GM18502 (cell line): ENCODE results near the gene PRTFDC1.
A peak's percentile ranks its signal among the peaks of the same experiment; 100 is the strongest.

ENCODE experiments used
- ATAC-seq: cut with Tn5 transposase; IDR thresholded peaks from one replicate; pipeline ENCODE4 v1.9.1; 2021; ENCODE audit warnings: mild to moderate bottlenecking; ENCODE audit not compliant: unreplicated experiment, poor library complexity

PRTFDC1 gene

DNA sequence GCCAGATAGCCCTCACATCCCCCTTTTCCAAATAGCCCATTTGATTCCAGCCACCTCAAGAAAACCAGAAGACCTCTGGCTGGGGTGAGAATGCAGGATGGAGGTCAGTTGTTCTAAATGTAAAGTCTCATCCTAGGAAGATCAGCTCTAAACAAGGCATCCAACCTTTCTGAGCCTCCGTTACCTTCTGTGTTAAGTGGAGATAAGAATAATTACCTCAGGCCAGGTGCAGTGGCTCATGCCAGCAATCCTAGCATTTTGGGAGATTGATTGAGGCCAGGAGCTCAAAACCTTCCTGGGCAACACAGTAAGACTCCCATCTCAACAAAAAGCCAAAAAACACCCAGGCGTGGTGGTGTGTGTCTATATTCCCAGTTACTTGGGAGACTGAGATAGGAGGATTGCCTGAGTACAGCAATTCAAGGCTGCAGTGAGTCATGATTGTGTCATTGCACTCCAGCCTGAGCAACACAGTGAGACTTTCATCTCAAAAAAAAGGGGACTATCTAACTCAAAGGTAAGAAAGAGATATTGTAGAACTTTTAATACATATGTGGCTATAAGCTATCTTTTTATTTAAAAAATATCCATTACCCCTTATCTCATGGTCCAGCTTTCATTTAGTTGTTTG lies 43.5 kb downstream of the PRTFDC1 start:
- ATAC-seq: no peak

DNA sequence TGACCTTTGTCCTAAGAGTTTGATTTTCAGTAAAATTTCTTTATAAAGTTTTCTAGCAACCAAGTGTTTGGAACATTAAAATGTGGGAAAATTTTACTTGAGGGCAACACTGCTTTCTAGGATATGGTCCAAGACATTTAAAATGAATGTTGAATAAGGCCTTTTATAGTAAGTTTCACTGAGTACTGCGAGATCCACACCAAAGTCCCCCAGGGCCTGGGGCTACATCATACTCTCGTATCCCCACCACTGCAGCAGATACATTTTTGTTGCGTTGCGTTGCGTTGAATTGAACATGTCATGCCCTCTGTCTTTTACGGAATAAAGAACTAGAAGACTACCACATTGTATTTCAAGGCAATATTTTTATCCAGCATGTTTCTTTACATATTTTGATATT lies 44.5 kb downstream of the PRTFDC1 start:
- no peak for ATAC-seq

DNA sequence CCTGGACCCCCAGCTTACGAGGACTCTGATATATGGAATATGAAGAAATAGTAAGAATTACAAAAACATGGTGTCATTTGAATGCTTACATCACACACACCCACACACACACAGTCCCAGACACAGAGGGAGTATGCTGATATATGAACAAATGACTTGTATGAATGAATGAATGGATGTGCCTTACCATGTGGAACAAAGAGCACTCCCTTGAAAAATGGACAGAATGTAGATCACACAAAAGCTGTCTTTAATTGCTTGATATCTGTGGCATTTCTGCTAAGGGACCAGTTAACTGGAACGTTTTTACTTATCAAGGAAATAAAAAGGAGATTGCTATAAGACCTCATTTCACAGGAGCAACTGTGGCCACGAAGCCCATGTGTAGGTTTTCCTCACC lies 46.0 kb downstream of the PRTFDC1 start:
- no peak for ATAC-seq

DNA sequence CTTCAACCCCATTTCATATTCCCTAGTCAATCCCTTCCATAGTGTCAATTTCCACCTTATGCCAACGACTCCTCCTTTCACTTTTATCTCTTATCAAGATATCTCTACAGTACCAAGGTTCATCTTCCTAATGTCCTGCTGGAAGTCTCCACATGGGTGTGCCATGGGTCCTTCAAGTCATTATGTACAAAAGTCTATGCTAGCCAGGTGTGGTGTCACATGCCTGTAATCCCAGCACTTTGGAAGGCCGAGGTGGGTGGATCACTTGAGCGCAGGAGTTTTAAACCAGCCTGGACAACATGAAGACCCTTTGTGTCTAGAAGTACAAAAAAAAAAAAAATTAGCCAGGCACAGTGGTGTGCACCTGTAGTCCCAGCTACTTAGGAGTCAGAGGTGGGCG lies 47.6 kb downstream of the PRTFDC1 start:
- no peak for ATAC-seq

DNA sequence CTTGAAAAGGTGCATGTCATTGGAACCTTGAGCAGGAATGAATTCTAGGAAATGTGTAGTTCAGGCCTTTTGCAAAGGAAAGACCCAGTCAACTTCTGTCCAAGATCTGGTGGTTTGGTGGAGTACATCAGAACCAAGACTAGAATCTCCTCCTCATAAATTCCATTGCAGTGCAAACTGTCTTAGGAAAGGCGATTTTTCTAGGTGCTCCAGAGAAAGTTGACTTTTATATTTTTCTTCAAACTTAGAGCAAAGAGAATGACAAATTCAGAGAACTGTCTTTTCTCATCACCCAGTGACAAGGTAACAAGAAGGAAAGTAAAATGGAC lies 50.0 kb downstream of the PRTFDC1 start:
- no peak for ATAC-seq

DNA sequence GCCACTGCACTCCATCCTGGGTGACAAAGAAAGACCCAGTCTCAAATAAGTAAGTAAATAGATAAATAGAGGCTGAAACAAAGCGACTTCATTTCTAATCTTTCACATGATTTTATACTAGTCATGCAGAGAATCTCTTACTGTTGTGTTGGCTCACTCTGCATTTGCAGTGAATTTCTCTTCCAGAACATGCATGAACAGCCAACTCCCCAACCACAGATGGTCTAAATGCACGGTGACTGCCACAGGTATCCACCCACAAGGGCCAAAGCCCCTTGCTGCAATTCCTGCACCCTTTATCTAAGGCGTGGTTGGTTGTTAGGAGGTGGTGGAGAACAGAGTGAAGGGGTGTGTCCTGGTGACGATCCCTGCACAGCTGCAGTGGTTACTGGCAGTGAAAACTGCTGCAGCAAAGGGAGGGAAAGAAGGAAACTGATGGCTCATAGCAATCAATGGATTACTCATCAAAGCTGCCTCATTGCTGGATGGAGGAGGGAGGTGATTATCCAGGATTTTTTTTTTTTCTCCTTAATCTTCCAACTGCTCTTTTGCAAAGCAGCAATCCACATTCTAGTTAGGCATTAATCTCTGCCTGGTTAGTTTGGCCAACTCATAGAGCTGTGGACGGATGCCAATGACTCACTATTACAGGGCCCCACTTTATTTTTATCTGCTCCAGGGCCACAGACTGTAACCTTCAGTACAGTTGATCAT lies 50.6 kb downstream of the PRTFDC1 start:
- peak; percentile 44 for ATAC-seq

DNA sequence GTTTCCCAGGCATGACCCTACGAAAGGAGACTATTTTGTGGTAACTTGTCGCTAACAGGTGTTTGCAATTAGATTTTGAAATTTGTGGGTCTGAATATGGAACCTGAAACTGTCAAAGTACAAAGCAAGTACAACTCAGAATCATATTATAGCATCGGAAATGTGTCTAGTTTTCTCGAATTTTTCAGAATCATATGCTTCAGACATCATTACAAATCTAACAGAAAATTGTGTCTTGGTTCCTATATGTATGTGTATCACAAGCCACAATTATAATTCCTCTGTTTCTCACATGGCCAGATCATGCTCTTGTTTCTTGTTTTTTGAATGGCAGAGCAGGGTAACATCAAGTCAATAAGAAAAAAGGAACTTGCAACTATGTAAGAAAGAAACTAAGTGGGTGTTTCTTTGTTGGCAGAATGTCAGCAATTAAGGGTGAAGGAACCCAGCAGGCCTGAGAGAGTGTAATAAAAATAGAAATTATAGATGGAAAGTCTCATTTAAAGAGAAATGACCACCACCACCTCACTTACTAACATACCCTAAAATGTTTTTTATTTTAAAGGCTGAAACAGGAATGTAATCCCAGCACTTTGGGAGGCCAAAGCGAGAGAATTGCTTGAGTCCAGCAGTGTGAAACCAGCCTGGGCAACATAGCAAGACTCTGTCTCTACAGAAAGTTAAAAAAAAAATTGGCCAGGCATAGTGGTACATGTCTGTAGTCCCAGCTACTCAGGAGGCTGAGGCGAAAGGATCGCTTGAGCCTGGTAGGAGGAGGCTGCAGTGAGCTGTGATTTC lies 51.3 kb downstream of the PRTFDC1 start:
- peak; percentile 80 for ATAC-seq

DNA sequence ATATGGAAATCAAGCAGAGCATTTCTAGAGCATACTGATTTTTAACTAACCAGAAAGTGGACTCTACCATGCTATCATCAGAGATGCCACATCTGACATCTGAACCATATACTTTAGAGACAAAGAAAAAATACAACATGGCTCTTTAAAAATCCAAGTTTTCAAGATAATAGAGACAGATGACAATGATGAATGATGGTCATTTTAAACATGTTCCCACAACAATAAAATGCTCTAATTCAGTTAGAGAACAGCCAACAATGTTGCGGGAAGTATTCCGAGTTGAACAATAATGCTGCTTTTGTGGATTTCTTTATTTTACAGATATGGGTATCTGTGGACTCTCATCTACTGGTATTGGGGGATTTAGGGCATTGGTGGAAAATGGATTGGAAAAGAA lies 52.8 kb downstream of the PRTFDC1 start:
- ATAC-seq: no peak

DNA sequence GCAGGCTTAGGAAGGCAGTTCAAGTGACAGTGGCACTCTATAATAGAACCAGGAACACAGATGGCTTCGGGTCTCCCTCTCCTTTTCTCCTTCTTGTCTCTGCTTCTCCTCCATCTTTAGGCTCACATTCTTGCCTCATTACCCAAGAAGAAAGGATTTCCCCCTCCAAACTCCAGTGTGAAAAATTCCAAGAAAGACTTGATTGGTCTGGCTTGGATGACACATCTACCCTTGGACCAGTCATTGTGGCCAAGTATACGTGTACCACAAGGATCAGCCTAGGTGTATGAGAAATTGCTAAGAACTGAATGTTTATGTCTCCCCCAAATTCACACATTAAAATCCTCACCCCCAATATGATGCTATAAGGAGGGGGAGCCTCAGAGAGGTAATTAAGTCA lies 53.9 kb downstream of the PRTFDC1 start:
- no peak for ATAC-seq

DNA sequence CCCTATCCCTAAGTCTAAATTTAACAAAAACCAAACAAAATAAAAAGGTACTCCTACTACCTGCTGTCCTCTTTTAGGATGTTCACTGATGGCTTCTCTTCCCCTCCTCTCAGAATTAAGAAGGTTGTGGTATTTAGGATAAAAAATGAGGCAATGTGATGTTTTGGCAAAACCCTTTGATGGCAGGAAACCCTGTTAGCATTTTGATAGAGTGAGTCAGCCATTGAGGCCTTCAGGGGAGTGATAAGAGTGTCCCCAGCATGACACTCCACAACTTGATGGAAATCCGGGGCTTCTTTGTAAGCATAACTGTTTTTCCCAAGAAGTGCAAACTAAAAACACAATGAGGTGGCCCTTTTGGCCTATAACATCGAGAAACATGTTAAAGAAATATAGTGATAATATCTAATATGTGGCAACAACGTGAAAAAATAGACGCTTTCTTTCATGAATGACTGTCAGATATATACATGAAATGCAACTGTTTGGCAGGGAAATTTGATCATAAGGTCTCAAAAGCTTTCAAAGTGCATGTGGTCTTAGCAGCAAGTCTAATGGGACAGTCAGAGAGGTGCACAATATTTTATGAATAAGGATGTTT lies 55.0 kb downstream of the PRTFDC1 start:
- ATAC-seq: no peak

DNA sequence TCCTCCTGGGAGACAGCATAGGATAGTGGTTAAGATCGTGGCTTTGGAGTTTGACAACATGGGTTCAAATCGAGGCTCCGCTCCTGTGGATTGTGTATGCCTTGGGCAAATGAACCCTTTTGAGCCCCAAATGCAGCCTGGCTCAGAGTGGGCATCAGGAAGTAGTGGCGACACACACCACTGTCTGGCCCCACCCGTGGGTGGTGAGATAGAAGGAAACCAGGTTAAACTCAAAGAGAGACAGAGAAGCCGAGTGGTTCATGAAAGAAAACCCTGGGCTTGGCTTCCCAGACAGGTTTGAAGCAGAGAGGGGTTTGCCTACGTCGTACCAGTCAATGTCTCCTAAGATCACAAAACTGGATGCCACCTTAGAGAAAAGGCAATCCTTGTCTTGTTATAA lies 57.7 kb downstream of the PRTFDC1 start:
- ATAC-seq: no peak

DNA sequence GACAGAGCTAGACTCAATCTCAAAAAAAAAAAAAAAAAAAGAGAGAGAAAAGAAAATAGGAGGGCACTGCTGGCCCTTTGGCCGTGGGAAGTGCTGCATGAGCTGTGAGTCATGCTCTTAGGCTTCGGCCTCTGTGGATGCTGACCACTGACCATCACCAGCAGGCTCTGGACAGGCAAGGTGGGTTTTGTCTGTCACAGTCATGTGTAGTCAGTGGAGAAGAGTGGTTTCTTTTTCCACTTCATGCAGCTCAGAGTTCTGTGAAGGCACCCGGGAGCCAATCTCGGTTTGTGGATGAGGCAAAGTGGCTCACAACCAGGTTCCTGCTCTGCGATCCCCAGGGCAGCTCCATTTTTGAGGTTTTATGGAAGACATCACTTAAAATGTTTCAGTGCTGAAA lies 58.1 kb downstream of the PRTFDC1 start:
- no peak for ATAC-seq

DNA sequence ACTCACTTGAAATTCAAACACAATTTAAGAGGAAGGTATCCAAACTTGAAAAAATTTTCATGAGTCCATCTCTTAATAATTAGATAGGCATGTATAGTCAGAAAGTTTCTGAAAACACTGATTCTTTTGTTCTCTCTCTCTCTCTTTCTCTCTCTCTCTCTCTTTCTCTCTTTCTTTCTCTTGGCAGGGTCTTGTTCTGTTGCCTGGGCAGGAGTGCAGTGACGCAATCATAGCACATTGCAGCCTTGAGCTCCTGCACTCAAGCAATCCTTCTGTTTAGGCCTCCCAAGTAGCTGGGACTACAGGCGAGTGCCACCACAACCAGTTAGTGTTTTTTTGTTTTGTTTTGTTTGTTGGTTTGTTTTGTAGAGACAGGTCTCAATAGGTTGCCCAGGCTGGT lies 59.3 kb downstream of the PRTFDC1 start:
- ATAC-seq: no peak

DNA sequence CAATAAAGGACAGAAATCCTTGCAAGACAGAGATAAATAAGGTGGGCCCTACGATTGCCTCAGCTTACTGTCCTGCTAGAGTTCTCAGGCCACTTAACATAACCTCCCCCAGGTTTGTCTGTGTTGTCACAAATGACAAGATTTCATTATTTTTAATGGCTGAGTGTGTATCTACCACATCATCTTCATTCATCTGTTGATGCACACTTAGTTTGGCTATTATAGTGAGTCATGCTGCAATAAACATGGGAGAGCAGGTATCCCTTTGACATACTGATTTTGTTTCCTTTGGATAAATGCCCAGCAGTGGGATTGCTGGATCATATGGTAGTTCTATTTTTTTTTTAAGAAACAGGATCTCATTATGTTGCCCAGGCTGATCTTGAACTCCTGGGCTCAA lies 60.6 kb downstream of the PRTFDC1 start:
- no peak for ATAC-seq

DNA sequence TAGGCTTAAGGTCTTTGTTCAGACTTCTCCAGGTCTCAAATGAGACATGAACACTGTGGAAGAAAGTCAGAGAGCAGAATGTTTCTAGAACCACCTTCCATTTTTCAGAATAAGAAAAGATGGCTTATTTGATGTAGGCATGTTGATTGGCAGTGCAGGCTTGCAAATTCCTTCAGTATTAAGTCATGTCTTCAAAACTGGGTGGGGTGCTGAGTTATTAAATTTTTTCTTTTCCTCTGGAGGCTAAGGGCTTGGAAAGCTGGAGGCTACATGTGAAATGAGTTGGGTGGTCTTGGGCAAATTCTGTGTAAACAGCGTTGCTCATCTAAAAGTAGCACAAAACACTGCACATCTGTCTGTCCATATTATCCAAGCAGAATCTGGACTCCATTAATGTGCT lies 62.8 kb downstream of the PRTFDC1 start:
- no peak for ATAC-seq

DNA sequence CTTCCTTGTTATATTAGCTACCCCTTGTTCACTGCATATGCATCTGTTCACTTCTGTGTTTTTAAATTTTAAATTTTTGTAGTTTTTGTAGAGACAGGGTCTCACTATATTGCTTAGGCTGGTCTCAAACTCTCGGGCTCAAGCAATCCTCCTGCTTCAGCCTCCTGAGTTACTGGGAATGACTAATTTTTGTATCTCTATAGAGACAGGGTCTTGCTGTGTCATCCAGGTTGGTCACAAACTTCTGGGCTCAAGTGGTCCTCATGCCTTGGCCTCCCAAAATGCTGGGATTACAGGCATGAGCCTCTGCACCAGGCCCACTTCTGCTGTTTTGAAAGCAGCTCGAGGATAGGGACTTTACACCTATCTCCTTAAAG lies 64.6 kb downstream of the PRTFDC1 start:
- peak; percentile 24 for ATAC-seq

DNA sequence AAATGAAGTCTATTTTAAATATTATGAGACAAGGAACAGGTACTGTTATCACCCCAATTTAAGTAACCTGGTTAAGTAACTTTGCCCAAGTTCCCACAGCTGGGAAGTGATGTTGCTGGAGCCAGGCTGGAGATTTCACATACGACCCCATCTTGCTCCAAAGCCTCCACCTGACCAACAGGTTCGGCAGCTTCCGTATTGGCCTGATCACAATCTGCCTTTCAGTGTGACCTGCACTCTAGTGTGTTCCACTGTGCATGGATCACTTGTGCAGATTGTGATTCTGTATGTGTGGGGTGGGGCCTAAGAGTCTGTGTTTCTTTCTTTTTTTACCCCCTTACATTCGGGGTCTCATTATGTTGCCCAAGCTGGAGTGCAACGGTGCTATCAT lies 66.1 kb downstream of the PRTFDC1 start:
- ATAC-seq: no peak

DNA sequence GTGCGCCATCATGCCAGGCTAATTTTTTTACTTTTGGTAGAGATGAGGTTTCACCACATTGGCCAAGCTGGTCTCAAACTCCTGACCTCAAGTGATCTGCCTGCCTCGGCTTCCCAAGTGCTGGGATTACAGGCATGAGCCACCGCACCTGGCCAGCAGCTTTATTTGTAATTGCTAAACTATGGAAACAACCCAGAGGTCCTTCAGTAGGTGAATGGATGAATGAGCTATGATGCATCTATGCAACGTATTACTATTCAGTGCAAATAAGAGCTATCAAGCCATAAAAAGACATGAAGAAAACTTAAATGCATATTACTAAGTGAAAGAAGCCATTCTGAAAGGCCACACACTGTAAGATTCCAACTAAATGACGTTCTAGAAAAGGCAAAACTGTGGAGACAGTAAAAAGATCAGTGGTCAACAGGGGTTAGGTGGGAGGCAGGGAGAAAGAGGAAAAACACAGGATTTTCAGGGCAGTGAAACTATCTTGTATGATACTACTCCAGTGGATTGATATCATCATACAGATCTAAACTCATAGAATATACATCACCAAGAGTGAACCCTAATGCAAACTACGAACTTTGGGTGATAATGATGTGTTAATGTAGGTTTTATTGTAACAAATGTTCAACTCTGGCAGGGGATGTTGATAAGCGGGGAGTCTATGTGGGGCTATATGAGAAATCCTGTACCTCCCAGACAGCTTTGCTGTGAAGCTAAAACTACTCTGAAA lies 66.7 kb downstream of the PRTFDC1 start:
- no peak for ATAC-seq

DNA sequence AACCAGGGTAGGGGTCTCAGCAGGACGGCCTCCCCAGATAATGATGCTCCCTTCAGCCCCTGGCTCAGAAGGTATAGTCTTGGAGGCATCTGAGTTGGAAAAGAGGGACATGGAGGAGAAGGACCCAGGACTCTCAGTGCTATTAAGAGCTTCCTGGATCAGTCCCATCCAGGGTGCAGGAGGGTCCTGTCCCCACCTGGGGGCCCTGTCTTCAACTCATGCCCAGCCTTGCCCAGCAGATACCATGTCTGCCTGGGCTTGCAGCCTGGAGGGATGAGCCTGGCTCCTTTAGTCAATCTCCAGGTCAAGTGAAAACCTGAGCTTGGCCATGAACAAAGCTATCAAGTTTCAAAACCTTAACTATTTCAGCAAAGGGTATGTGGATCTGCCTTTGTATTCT lies 67.6 kb downstream of the PRTFDC1 start:
- no peak for ATAC-seq

DNA sequence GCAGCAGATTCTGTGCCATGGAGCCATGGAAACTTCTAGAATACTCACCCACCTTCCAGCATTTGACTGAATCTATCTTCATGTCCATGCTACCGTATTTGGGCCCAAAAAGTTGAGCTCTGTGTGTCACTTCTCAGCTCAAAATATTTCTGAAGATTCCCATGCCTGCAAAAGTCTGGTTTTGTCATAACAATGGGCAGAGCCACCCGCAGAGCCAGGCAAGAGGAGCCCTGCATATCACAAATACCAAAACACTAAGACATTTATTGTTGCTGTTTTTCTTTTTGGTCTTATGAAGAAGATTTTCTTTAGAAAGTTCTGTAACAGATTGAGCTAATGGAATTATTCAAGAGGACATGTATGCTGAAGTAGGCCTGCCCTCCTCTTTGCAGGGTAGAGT lies 68.1 kb downstream of the PRTFDC1 start:
- ATAC-seq: no peak

DNA sequence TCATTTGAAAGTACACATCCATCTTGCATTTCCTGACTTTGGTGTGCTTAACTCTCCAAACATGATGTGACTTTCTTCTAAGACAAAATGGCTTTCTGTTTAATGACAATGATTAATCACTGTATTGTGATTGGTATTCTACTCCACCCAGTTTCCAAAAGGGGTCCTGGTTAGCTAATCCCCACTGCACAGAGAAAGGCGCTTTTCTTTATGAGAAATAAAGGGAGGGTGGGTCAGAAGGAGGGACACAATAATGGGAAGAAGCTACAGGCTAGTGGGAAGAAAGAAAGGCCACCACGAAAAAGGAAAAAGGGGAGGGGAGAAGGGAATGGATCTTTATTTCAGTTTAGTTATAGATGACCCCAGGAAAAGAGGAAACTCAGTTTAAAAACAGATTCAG lies 69.2 kb downstream of the PRTFDC1 start:
- no peak for ATAC-seq
